ENCODE results near the gene TMEM272. TPM values are rescaled to one million over a fixed set of nuclear protein-coding genes. Genes with fewer than 3 reads are reported as not detected.

Gene TMEM272
- total RNA-seq, 1 experiment from 2014 or later = 0.15 TPM

DNA sequence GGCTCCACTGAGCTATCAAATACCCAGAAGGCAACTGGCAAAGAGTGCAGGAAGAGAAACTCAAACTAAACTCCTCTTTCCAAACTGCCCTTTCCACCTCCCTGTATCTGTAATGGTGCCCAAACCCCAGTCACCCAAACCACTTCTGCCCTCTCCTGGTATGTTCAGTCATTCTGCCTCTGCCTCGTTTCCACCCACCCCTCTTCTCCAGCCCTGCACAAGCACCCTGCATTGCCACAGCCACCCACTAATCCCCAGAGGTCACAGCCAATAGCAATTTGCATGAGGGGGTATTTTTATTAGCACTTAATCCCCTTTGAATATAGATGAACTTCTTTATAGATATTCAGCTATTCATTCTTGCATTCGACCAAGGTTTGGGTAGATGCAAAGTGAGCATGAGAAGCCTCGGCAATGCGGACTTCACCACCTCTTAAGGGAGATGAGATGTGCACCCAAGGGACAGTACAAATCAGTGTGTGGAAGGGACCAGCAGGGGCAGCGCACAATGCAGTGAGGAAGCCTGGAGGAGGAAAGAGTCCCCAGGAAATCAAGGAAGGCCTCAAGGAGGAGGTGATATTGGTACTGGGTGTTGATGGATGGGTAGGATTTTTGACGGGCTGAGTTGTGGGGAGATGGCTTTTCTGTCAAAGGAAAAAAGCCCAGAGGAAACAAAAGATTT is 12.4 kb downstream of the TMEM272 start:
- no peaks in the 10 kb centered on the region for H3K36me3 ChIP-seq (ENCODE audit: control insufficient read depth, insufficient read depth, low read length)
- CTCF ChIA-PET = no interaction called here
- no TSS peak for BruUV-seq (replicated peaks)
- H3K4me3 ChIP-seq (ENCODE audit: low read depth in 2 of 2, low read length in 2 of 2) = no peak overlapping the region
- H3K27ac ChIP-seq (ENCODE audit: low read length) = no peak overlapping the region
- TF ChIP-seq, protein P1, sequence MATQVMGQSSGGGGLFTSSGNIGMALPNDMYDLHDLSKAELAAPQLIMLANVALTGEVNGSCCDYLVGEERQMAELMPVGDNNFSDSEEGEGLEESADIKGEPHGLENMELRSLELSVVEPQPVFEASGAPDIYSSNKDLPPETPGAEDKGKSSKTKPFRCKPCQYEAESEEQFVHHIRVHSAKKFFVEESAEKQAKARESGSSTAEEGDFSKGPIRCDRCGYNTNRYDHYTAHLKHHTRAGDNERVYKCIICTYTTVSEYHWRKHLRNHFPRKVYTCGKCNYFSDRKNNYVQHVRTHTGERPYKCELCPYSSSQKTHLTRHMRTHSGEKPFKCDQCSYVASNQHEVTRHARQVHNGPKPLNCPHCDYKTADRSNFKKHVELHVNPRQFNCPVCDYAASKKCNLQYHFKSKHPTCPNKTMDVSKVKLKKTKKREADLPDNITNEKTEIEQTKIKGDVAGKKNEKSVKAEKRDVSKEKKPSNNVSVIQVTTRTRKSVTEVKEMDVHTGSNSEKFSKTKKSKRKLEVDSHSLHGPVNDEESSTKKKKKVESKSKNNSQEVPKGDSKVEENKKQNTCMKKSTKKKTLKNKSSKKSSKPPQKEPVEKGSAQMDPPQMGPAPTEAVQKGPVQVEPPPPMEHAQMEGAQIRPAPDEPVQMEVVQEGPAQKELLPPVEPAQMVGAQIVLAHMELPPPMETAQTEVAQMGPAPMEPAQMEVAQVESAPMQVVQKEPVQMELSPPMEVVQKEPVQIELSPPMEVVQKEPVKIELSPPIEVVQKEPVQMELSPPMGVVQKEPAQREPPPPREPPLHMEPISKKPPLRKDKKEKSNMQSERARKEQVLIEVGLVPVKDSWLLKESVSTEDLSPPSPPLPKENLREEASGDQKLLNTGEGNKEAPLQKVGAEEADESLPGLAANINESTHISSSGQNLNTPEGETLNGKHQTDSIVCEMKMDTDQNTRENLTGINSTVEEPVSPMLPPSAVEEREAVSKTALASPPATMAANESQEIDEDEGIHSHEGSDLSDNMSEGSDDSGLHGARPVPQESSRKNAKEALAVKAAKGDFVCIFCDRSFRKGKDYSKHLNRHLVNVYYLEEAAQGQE (IDR thresholded peaks at IDR 0.05; ENCODE audit: insufficient read depth in 1 of 2, low read depth in 2 of 2, low read length in 1 of 2) = no peak
- TF ChIP-seq, protein P2, sequence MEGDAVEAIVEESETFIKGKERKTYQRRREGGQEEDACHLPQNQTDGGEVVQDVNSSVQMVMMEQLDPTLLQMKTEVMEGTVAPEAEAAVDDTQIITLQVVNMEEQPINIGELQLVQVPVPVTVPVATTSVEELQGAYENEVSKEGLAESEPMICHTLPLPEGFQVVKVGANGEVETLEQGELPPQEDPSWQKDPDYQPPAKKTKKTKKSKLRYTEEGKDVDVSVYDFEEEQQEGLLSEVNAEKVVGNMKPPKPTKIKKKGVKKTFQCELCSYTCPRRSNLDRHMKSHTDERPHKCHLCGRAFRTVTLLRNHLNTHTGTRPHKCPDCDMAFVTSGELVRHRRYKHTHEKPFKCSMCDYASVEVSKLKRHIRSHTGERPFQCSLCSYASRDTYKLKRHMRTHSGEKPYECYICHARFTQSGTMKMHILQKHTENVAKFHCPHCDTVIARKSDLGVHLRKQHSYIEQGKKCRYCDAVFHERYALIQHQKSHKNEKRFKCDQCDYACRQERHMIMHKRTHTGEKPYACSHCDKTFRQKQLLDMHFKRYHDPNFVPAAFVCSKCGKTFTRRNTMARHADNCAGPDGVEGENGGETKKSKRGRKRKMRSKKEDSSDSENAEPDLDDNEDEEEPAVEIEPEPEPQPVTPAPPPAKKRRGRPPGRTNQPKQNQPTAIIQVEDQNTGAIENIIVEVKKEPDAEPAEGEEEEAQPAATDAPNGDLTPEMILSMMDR (IDR thresholded peaks at IDR 0.05) = peak; percentile 40
- no peaks in the 10 kb centered on the region for H3K4me1 ChIP-seq (ENCODE audit: control insufficient read depth, insufficient read depth, low read length)
- H3K9me3 ChIP-seq (ENCODE audit: control insufficient read depth, insufficient read depth, low read depth, low read length) = no peaks in the 10 kb centered on the region
- intact Hi-C loops (cut with micrococcal nuclease; ENCODE audit: unreplicated experiment) = no loop called here
- in situ Hi-C loops (cut with HindIII; ENCODE audit: low pct_unique_long_range_greater_than_20kb, low sequenced_read_pairs) = no loop called here
- DNase-seq (ENCODE audit: low read depth, low spot score) (no peak), ATAC-seq (0 out of 2 replicates have a peak, but pooled peaks have one; percentile 73)
- POLR2A ChIA-PET = no interaction called here
- H3K27me3 ChIP-seq (ENCODE audit: control insufficient read depth, insufficient read depth, low read length) = peaks cover 4% of the 10 kb centered on the region; the same call in 1 of the 2 replicates

DNA sequence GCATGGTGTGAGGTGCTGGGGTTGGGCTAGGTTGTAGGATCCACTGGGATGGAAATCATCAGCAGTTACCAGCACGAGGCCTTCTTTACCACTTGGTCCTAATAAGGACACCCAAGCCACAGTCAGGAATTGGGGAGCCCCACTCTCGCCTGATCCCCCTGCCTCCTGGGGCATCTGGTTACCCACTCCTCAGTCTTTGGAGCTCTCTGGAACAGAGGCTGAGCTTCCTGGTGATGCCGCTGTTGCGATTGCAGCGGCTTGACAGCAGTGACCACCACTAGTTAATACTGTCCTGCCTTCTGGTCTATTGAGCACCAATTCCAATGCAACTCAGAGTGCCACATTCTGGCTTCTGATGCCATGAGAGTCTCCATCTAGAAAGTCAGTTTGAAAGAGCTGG is 13.5 kb downstream of the TMEM272 start:
- no TSS peak for BruUV-seq (replicated peaks)

More for the DNA sequence above, 13.5 kb downstream of the TMEM272 start:
- H3K9me3 ChIP-seq (ENCODE audit: control insufficient read depth, insufficient read depth, low read depth, low read length) = no peaks in the 10 kb centered on the region
- H3K27ac ChIP-seq (ENCODE audit: low read length) = no peak overlapping the region
- ChIA-PET CTCF (no interaction called here), POLR2A (no interaction called here)
- in situ Hi-C loops (cut with HindIII; ENCODE audit: low pct_unique_long_range_greater_than_20kb, low sequenced_read_pairs) = no loop called here
- TF ChIP-seq, protein P1 (IDR thresholded peaks at IDR 0.05; ENCODE audit: insufficient read depth in 1 of 2, low read depth in 2 of 2, low read length in 1 of 2) = no peak
- no peak for TF ChIP-seq SIN3A (IDR thresholded peaks at IDR 0.05; ENCODE audit: borderline replicate concordance, insufficient read depth, low read depth, low read length)
- TF ChIP-seq, protein P2 (IDR thresholded peaks at IDR 0.05) = no peak
- no peak for TF ChIP-seq TCF7L2 (IDR thresholded peaks at IDR 0.05; ENCODE audit: low read depth, low read length)
- no peak for TF ChIP-seq POLR2AphosphoS5 (IDR thresholded peaks at IDR 0.05; ENCODE audit: low read depth, low read length)
- no peaks in the 10 kb centered on the region for H3K4me1 ChIP-seq (ENCODE audit: control insufficient read depth, insufficient read depth, low read length)
- no peak for ATAC-seq
- H3K4me3 ChIP-seq (ENCODE audit: low read depth in 2 of 2, low read length in 2 of 2) = no peak overlapping the region
- DNase-seq (ENCODE audit: low read depth, low spot score) = no peak
- no peaks in the 10 kb centered on the region for H3K36me3 ChIP-seq (ENCODE audit: control insufficient read depth, insufficient read depth, low read length)
- intact Hi-C loops (cut with micrococcal nuclease; ENCODE audit: unreplicated experiment) = no loop called here
- H3K27me3 ChIP-seq (ENCODE audit: control insufficient read depth, insufficient read depth, low read length) = peaks cover 4% of the 10 kb centered on the region; the same call in 1 of the 2 replicates

Data from Panc1 (cell line).